NCI-H1048 (cell line): Measurements from ENCODE around the gene LRRC1.
"Not testable (repeated sequence)": the region's sequence is repeated elsewhere in the genome, so short reads cannot be mapped to it uniquely, and the experiment has no call there.

ENCODE experiments used
- DNase-seq: peaks from one replicate; lab custom pipeline; 2025; lab: John Stamatoyannopoulos, UW

Gene LRRC1

GRCh38 chr6:53794720-53795339 lies at the start of gene LRRC1:
Gene LRRC1, plus strand, starts transcription at chr6:53795005. Its CDS starts 252 bp downstream, at chr6:53795257.
- DNase-seq = peak; percentile 85

GRCh38 chr6:53746442-53747103 lies 48.2 kb upstream of the LRRC1 start:
- no peak for DNase-seq

- DNase-seq = no peak
Observed at GRCh38 chr6:53750052-53750650, 44.7 kb upstream of the LRRC1 start.

GRCh38 chr6:53751417-53751816 lies 43.4 kb upstream of the LRRC1 start:
- DNase-seq = no peak

- DNase-seq = no peak
Observed at GRCh38 chr6:53752440-53752839, 42.4 kb upstream of the LRRC1 start.

- no peak for DNase-seq
Observed at GRCh38 chr6:53752856-53753255, 41.9 kb upstream of the LRRC1 start.

GRCh38 chr6:53754330-53754729 lies 40.5 kb upstream of the LRRC1 start:
- DNase-seq = no peak

GRCh38 chr6:53756396-53756795 lies 38.4 kb upstream of the LRRC1 start:
- no peak for DNase-seq

GRCh38 chr6:53758496-53758895 lies 36.3 kb upstream of the LRRC1 start:
- DNase-seq = no peak

GRCh38 chr6:53761036-53761435 lies 33.8 kb upstream of the LRRC1 start:
- no peak for DNase-seq

- no peak for DNase-seq
Observed at GRCh38 chr6:53765270-53765669, 29.5 kb upstream of the LRRC1 start.

- no peak for DNase-seq
Observed at GRCh38 chr6:53766930-53767329, 27.9 kb upstream of the LRRC1 start.

- DNase-seq = no peak
Observed at GRCh38 chr6:53767941-53768340, 26.9 kb upstream of the LRRC1 start.

- DNase-seq = no peak
Observed at GRCh38 chr6:53768636-53769035, 26.2 kb upstream of the LRRC1 start.

GRCh38 chr6:53770780-53771249 lies 24.0 kb upstream of the LRRC1 start:
- no peak for DNase-seq

- no peak for DNase-seq
Observed at GRCh38 chr6:53771785-53772624, 22.8 kb upstream of the LRRC1 start.

- no peak for DNase-seq
Observed at GRCh38 chr6:53773044-53773696, 21.6 kb upstream of the LRRC1 start.

GRCh38 chr6:53776152-53776551 lies 18.7 kb upstream of the LRRC1 start:
- DNase-seq = not testable (repeated sequence)

GRCh38 chr6:53784991-53785390 lies 9.8 kb upstream of the LRRC1 start:
- DNase-seq = not testable (repeated sequence)

- DNase-seq = no peak
Observed at GRCh38 chr6:53786832-53787231, 8.0 kb upstream of the LRRC1 start.

GRCh38 chr6:53790886-53791285 lies 3.9 kb upstream of the LRRC1 start:
- no peak for DNase-seq

GRCh38 chr6:53792016-53792415 lies 2.8 kb upstream of the LRRC1 start:
- no peak for DNase-seq
